MCF 10A (cell line): ENCODE data around the gene FAM210B. TPM values are rescaled to one million over a fixed set of nuclear protein-coding genes. Genes with fewer than 3 reads are reported as not detected.
A peak's percentile ranks its signal among the peaks of the same experiment; 100 is the strongest.
"Not testable (repeated sequence)": the region's sequence is repeated elsewhere in the genome, so short reads cannot be mapped to it uniquely, and the experiment has no call there.

ENCODE experiments used
- BruUV-seq: library from RNA; stranded (reverse); fragments of 400-500 nt; replicated peaks from 2 replicates; lab custom pipeline; 2021; lab: Mats Ljungman, UMichigan
- CTCF ChIA-PET: fragments of 300-600 bp; sonication (Branson Sonifier 250); formaldehyde crosslinking; extraction: SDS; loops from one replicate; lab custom pipeline; 2021; ENCODE audit warnings: antibody characterized with exemption, inconsistent platforms; lab: Yijun Ruan, JAX
- POLR2A ChIA-PET: fragments of 300-600, 350-650 bp; sonication (Branson Sonifier 250); formaldehyde crosslinking; extraction: SDS; loops from one replicate; lab custom pipeline; 2020; ENCODE audit warnings: antibody characterized with exemption, inconsistent platforms; lab: Yijun Ruan, JAX
- DNase-seq: peaks from one replicate; pipeline ENCODE4 v3.0.0-alpha.2; 2018; ENCODE audit not compliant: unreplicated experiment
- H3K27ac Mint-ChIP-seq: one replicate; pipeline ENCODE4 v1.8.0; 2022; ENCODE audit warnings: mild to moderate bottlenecking, low read depth, mixed read lengths; ENCODE audit not compliant: unreplicated experiment
- H3K27me3 Mint-ChIP-seq: one replicate; pipeline ENCODE4 v1.8.0; 2022; ENCODE audit warnings: mixed read lengths; ENCODE audit not compliant: insufficient read depth, unreplicated experiment
- H3K36me3 Mint-ChIP-seq: one replicate; pipeline ENCODE4 v1.8.0; 2022; ENCODE audit warnings: mild to moderate bottlenecking, moderate library complexity, mixed read lengths; ENCODE audit not compliant: insufficient read depth, unreplicated experiment
- H3K4me1 Mint-ChIP-seq: one replicate; pipeline ENCODE4 v1.8.0; 2022; ENCODE audit warnings: mixed read lengths; ENCODE audit not compliant: insufficient read depth, unreplicated experiment
- H3K4me3 Mint-ChIP-seq: one replicate; pipeline ENCODE4 v1.8.0; 2022; ENCODE audit warnings: mild to moderate bottlenecking, moderate library complexity, mixed read lengths; ENCODE audit not compliant: unreplicated experiment
- H3K9me3 Mint-ChIP-seq: one replicate; pipeline ENCODE4 v1.8.0; 2022; ENCODE audit warnings: mixed read lengths; ENCODE audit not compliant: unreplicated experiment
- CTCF ChIP-seq: fragments of 200-600 bp; IDR thresholded peaks from one replicate; pipeline ENCODE4 v1.8.0; 2022; ENCODE audit warnings: antibody characterized with exemption, mild to moderate bottlenecking; ENCODE audit not compliant: unreplicated experiment
- intact Hi-C: fragments of 100-400 bp; cut with micrococcal nuclease; formaldehyde crosslinking; loops from 2 replicates; pipeline ENCODE4 v1.14.1; 2022
- total RNA-seq: library from RNA; stranded (reverse); gene quantifications from 2 replicates; pipeline ENCODE4 v1.2.3, GENCODE V29; 2022

Gene FAM210B
- total RNA-seq, 1 experiment from 2014 or later, result 38.2 TPM

- Mint-ChIP-seq H3K36me3 (peaks cover 42% of the 10 kb centered on the region), H3K4me1 (peaks cover 22% of the 10 kb centered on the region), H3K27me3 (no peaks in the 10 kb centered on the region), H3K9me3 (no peaks in the 10 kb centered on the region), H3K27ac (no peak overlapping the region), H3K4me3 (no peak overlapping the region)
- CTCF ChIA-PET, result interaction anchor here (0.5 to 1.5 kb wide), 10 partner anchors 11 to 1412 kb away, joined by 3 to 4 read pairs (median 3); partner anchors contain the start of gene FAM210B
- BruUV-seq, result no TSS peak
- intact Hi-C loops, result loop anchor here (2.0 kb wide), 2 partner anchors 35 to 191 kb away; partner anchors contain the start of gene FAM210B
- no peak for DNase-seq
- POLR2A ChIA-PET, result interaction anchor here (0.5 to 6.8 kb wide), 13 partner anchors 11 to 668 kb away, joined by 3 to 100 read pairs (median 4); partner anchors contain the start of genes FAM210B and RTF2
- no peak for TF ChIP-seq CTCF
Observed at GRCh38 chr20:56393653-56394052, 34.9 kb downstream of the FAM210B start.

- no peak for DNase-seq
- BruUV-seq, result no TSS peak
- Mint-ChIP-seq H3K4me3 (no peak overlapping the region), H3K9me3 (no peaks in the 10 kb centered on the region), H3K27me3 (no peaks in the 10 kb centered on the region), H3K27ac (peak overlapping the region; percentile 27), H3K36me3 (peaks cover 54% of the 10 kb centered on the region), H3K4me1 (peaks cover 6% of the 10 kb centered on the region)
- POLR2A ChIA-PET, result interaction anchor here (0.5 to 6.8 kb wide), 5 partner anchors 9 to 1849 kb away, joined by 3 to 100 read pairs (median 3); partner anchors contain the start of genes CASS4 and FAM210B
- CTCF ChIA-PET, result interaction anchor here (0.6 to 1.8 kb wide), 9 partner anchors 11 to 192 kb away, joined by 3 to 9 read pairs (median 4); partner anchors contain the start of gene MC3R
- intact Hi-C loops, result no loop called here
- TF ChIP-seq CTCF, result no peak
Observed at GRCh38 chr20:56395166-56395565, 36.4 kb downstream of the FAM210B start.

GRCh38 chr20:56400001-56400640 is 41.3 kb downstream of the FAM210B start:
- TF ChIP-seq CTCF, result peak; percentile 60
- ChIA-PET CTCF (interaction anchor here (0.5 to 1.9 kb wide), 22 partner anchors 9 to 994 kb away, joined by 3 to 14 read pairs (median 4); partner anchors contain the start of gene CASS4), POLR2A (interaction anchor here (0.7 to 1.1 kb wide), 2 partner anchors 41 to 893 kb away, joined by 3 to 4 read pairs; partner anchors contain the start of gene FAM210B)
- intact Hi-C loops, result loop anchor here (1.0 to 5.0 kb wide), 3 partner anchors 67 to 177 kb away; partner anchors contain the start of gene RTF2
- H3K4me3 Mint-ChIP-seq, result no peak overlapping the region
- peaks cover 98% of the 10 kb centered on the region for H3K36me3 Mint-ChIP-seq
- no peaks in the 10 kb centered on the region for H3K9me3 Mint-ChIP-seq
- H3K27ac Mint-ChIP-seq, result no peak overlapping the region
- no peaks in the 10 kb centered on the region for H3K27me3 Mint-ChIP-seq
- peak; percentile 70 for DNase-seq
- H3K4me1 Mint-ChIP-seq, result no peaks in the 10 kb centered on the region
- no TSS peak for BruUV-seq

DNA sequence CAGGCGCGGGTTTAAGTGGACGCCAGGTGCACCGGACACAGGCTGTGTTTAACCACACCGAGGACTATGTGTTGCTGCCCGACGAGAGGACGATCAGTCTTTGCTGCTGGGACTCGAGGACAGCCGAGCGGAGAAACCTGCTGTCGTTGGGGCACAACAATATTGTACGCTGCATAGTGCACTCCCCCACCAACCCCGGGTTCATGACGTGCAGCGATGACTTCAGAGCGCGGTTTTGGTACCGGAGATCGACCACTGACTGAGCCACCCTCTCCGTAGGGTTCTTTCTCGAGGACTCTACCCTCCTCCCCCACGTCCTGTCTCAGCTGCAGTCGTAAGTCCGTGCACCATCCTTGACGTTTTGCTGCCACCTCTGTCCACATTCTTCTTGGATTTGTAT is 44.7 kb downstream of the FAM210B start:
- intact Hi-C loops, result loop anchor here (5.0 kb wide), 1 partner anchor 64 kb away; the partner anchor contains the start of gene RTF2
- CTCF ChIA-PET, result no interaction called here
- no peak for TF ChIP-seq CTCF
- POLR2A ChIA-PET, result interaction anchor here (0.8 to 1.4 kb wide), 2 partner anchors 9 to 11 kb away, joined by 3 to 4 read pairs; partner anchors contain the start of genes AURKA and CSTF1
- Mint-ChIP-seq H3K27me3 (no peaks in the 10 kb centered on the region), H3K4me1 (no peaks in the 10 kb centered on the region), H3K27ac (no peak overlapping the region), H3K4me3 (no peak overlapping the region), H3K9me3 (no peaks in the 10 kb centered on the region), H3K36me3 (peaks cover 99% of the 10 kb centered on the region)
- BruUV-seq, result no TSS peak
- no peak for DNase-seq

- H3K27me3 Mint-ChIP-seq, H3K4me1 Mint-ChIP-seq, DNase-seq, H3K27ac Mint-ChIP-seq, intact Hi-C loops, H3K4me3 Mint-ChIP-seq, BruUV-seq, H3K9me3 Mint-ChIP-seq: not testable (repeated sequence)
- ChIA-PET CTCF (interaction anchor here (0.6 to 1.1 kb wide), 3 partner anchors 12 to 260 kb away, joined by 3 read pairs; no protein-coding TSS in a partner anchor), POLR2A (interaction anchor here (2.5 kb wide), 1 partner anchor 12 kb away, joined by 10 read pairs; the partner anchor contains the start of genes AURKA and CSTF1)
- peaks cover 99% of the 10 kb centered on the region for H3K36me3 Mint-ChIP-seq
Observed at GRCh38 chr20:56405356-56405755, 46.6 kb downstream of the FAM210B start.
